K562 (cell line): ENCODE measurements around the gene ERF.

Source experiments
- ATF1 ChIP-seq, 2 experiments: fragments of 450-650 bp in 1 of 2; IDR thresholded peaks; 2 replicates each; pipeline ENCODE4 v1.6.1; 2016; ENCODE audit warnings: missing compliant biosample characterization in 1 of 2, missing genetic modification characterization in 1 of 2
- BCL6 ChIP-seq: fragments of 250-450 bp; sonication (Bioruptor Pico); IDR thresholded peaks from 2 replicates; pipeline ENCODE4 v1.4.0; 2020
- FIP1L1 ChIP-seq: fragments of 200-400 bp; formaldehyde crosslinking; IDR thresholded peaks from 2 replicates; pipeline ENCODE4 v1.6.1; 2018; ENCODE audit warnings: mild to moderate bottlenecking, low read depth, low read length; ENCODE audit not compliant: poor library complexity, severe bottlenecking
- KLF10 ChIP-seq: fragments of 250-450 bp; sonication (Bioruptor Pico); IDR thresholded peaks from 2 replicates; pipeline ENCODE4 v1.6.1; 2021; ENCODE audit warnings: matching md5 sums
- POLR2A ChIP-seq: fragments of 450-650 bp; conservative IDR thresholded peaks from 2 replicates; pipeline ENCODE4 v1.6.1; 2016
- RBFOX2 ChIP-seq: fragments of 200-400 bp; formaldehyde crosslinking; IDR thresholded peaks from 2 replicates; pipeline ENCODE4 v1.6.1; 2017; ENCODE audit warnings: low read depth, mild to moderate bottlenecking, low read length, moderate library complexity
- RFX5 ChIP-seq: IDR thresholded peaks from 2 replicates; pipeline ENCODE4 v1.6.1; 2011; ENCODE audit warnings: low read depth, mild to moderate bottlenecking, improper control_type of control experiment, low read length
- TAF1 ChIP-seq: IDR thresholded peaks from 2 replicates; pipeline ENCODE4 v1.6.1; 2011; ENCODE audit warnings: mild to moderate bottlenecking, low read length, moderate library complexity; ENCODE audit not compliant: insufficient read depth, control insufficient read depth, severe bottlenecking; ENCODE audit errors: extremely low read depth
- TARDBP ChIP-seq: fragments of 450-650 bp; IDR thresholded peaks from 2 replicates; pipeline ENCODE4 v1.6.1; 2016
- TF ChIP-seq, protein P1 (sequence below): fragments of 250-450 bp; sonication (Bioruptor Pico); IDR thresholded peaks from 2 replicates; pipeline ENCODE4 v1.4.0; 2020; ENCODE audit warnings: mild to moderate bottlenecking, moderate library complexity

DNA sequence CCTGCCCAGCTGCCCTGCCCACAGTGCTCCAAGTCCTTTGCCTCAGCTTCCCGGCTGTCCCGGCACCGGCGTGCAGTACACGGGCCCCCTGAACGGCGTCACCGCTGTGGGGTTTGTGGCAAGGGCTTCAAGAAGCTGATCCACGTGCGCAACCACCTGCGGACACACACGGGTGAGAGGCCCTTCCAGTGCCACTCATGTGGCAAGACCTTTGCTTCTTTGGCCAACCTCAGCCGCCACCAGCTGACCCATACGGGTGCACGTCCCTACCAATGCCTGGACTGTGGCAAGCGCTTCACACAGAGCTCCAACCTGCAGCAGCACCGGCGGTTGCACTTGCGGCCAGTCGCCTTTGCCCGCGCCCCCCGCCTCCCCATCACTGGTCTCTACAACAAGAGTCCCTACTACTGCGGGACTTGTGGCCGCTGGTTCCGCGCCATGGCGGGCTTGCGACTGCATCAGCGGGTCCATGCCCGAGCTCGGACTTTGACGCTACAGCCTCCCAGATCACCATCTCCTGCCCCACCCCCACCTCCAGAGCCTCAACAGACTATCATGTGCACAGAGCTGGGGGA is 29.1 kb downstream of the ERF start:
- TF ChIP-seq TARDBP, result no peak
- no peak; the same call in none of the 2 replicates for TF ChIP-seq RBFOX2
- TF ChIP-seq KLF10, result no peak
- TF ChIP-seq TAF1, result no peak
- TF ChIP-seq, protein P1, sequence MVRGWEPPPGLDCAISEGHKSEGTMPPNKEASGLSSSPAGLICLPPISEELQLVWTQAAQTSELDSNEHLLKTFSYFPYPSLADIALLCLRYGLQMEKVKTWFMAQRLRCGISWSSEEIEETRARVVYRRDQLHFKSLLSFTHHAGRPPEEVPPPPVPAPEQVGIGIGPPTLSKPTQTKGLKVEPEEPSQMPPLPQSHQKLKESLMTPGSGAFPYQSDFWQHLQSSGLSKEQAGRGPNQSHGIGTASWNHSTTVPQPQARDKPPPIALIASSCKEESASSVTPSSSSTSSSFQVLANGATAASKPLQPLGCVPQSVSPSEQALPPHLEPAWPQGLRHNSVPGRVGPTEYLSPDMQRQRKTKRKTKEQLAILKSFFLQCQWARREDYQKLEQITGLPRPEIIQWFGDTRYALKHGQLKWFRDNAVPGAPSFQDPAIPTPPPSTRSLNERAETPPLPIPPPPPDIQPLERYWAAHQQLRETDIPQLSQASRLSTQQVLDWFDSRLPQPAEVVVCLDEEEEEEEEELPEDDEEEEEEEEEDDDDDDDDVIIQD, result no peak
- TF ChIP-seq RFX5, result no peak
- TF ChIP-seq ATF1 (CRISPR knock-in tag; IDR thresholded peaks at IDR 0.05), result no peak
- no peak for TF ChIP-seq ATF1 (tag; IDR thresholded peaks at IDR 0.05)
- no peak for TF ChIP-seq FIP1L1
- TF ChIP-seq BCL6 (CRISPR knock-in tag), result no peak
- TF ChIP-seq POLR2A, result no peak
